ENCODE data around the gene SEMA4A. TPM values are rescaled to one million over a fixed set of nuclear protein-coding genes. Genes with fewer than 3 reads are reported as not detected.

SEMA4A gene
- total and polyA plus RNA-seq, 9 of the 15 experiments (the other 6 are each of a cell fraction or from before 2014, with no cell fraction given): 0.04 to 1.7 (median 0.45) TPM

DNA sequence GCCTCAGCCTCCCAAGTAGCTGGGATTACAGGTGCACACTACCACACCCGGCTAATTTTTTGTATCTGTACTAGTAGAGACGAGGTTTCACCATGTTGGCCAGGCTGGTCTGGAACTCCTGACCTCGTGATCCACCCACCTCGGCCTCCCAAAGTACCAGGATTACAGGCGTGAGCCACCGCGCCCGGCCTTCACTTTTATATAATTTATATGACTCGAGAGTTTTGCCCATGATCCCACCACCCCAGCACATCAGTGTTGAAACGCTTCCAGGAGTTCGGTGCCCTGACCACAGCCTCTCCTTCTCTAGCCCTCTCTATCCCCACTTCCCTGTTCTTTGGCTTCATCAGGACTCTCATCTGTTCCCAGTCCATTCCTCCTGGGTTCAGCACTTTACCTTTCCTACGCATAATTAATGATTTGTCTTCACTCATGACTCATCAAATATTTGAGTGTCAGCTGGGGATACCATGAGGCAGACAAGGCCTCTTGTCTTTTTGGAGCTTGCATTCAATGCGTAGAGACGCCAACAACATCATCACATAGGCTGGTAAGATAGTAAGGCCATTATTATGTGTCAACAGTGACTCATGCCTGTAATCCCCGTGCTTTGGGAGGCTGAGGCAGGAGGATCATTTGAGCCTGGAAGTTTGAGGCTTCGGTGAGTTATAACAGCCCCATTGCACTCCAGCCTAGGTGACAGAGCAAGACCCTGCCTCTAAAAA lies 60.8 kb downstream of the SEMA4A start (continued):
- TF ChIP-seq NR2F6 (CRISPR knock-in tag; IDR thresholded peaks at IDR 0.05) (no peak), NFE2L1 (tag; IDR thresholded peaks at IDR 0.05; ENCODE audit: borderline replicate concordance, low read depth) (peak; percentile 88), DACH1 (IDR thresholded peaks at IDR 0.05; ENCODE audit: partially characterized antibody) (peak; percentile 83), ZNF224 (CRISPR knock-in tag; IDR thresholded peaks at IDR 0.05) (no peak), PBX2 (CRISPR knock-in tag; IDR thresholded peaks at IDR 0.05; ENCODE audit: low read depth) (no peak), PBX2 (tag; conservative IDR thresholded peaks at IDR 0.05; ENCODE audit: low read depth) (peak; percentile 76), DPF2 (IDR thresholded peaks at IDR 0.05) (peak; percentile 85), SMARCB1 (IDR thresholded peaks at IDR 0.05; ENCODE audit: insufficient read length, low read depth) (no peak), SIN3A (IDR thresholded peaks at IDR 0.05; ENCODE audit: borderline replicate concordance in 2 of 2, control insufficient read depth in 1 of 2, low read depth in 2 of 2, low read length in 2 of 2) (no peak), ZNF232 (CRISPR knock-in tag; IDR thresholded peaks at IDR 0.05) (no peak), E2F1 (CRISPR knock-in tag; IDR thresholded peaks at IDR 0.05) (no peak), ZFP36 (IDR thresholded peaks at IDR 0.05; ENCODE audit: low read depth, low read length, partially characterized antibody) (no peak), CREB1 (IDR thresholded peaks at IDR 0.05) (no peak), CREB1 (CRISPR knock-in tag; IDR thresholded peaks at IDR 0.05) (no peak), EGR1 (conservative IDR thresholded peaks at IDR 0.05) (0 out of 2 replicates have a peak, but pooled peaks have one; percentile 17), MAFK (IDR thresholded peaks at IDR 0.05; ENCODE audit: low read length) (peak; percentile 83), FOXK2 (conservative IDR thresholded peaks at IDR 0.05 in 1 of 2, IDR thresholded peaks at IDR 0.05 in 1 of 2; ENCODE audit: low read depth in 2 of 2) (peak; percentile 36 to 58; a peak in 1 of 4 replicates), PHB2 (IDR thresholded peaks at IDR 0.05; ENCODE audit: low read depth) (no peak), NFE2 (IDR thresholded peaks at IDR 0.05; ENCODE audit: low read depth) (peak; percentile 84), MTA2 (IDR thresholded peaks at IDR 0.05; ENCODE audit: low read depth) (no peak), ZNF316 (IDR thresholded peaks at IDR 0.05) (peak; percentile 98), ATF3 (IDR thresholded peaks at IDR 0.05) (peak; percentile 89), ATF3 (CRISPR knock-in tag; conservative IDR thresholded peaks at IDR 0.05) (no peak), CEBPG (CRISPR knock-in tag; IDR thresholded peaks at IDR 0.05) (no peak), CEBPG (tag; conservative IDR thresholded peaks at IDR 0.05 in 1 of 2, IDR thresholded peaks at IDR 0.05 in 1 of 2) (no peak)
